GM12878 (cell line): ENCODE results near the gene PLEKHJ1.

ENCODE experiments used
- ASH2L ChIP-seq: fragments of 300-600, 200-600 bp; sonication (generic); IDR thresholded peaks from 2 replicates; pipeline ENCODE4 v1.6.1; 2017; ENCODE audit warnings: low read depth, mild to moderate bottlenecking, borderline replicate concordance
- CTCF ChIP-seq, 3 experiments: IDR thresholded peaks in 2 of 3; conservative IDR thresholded peaks in 1 of 3; 2 replicates each; pipeline ENCODE4 v1.5.1; 2011; ENCODE audit warnings: low read depth in 3 of 3, low read length in 3 of 3, mild to moderate bottlenecking in 3 of 3, control low read depth in 2 of 3, moderate library complexity in 2 of 3, inconsistent platforms in 1 of 3, mixed read lengths in 1 of 3; ENCODE audit not compliant: control insufficient read depth in 2 of 3, insufficient read depth in 1 of 3; ENCODE audit errors: extremely low read depth in 1 of 3

GRCh38 chr19:2283835-2284507 lies 47.8 kb upstream of the PLEKHJ1 start:
- no peak for TF ChIP-seq ASH2L
- TF ChIP-seq CTCF (IDR thresholded peaks at IDR 0.05 in 2 of 3, conservative IDR thresholded peaks at IDR 0.05 in 1 of 3; ENCODE audit: control insufficient read depth in 2 of 3, extremely low read depth in 1 of 3, insufficient read depth in 1 of 3, low read depth in 3 of 3, low read length in 3 of 3), result no peak
